ENCODE measurements around the gene FEV. TPM values are rescaled to one million over a fixed set of nuclear protein-coding genes. Genes with fewer than 3 reads are reported as not detected.

The FEV gene
- total and polyA plus RNA-seq, 4 donors, result 0.11 to 0.14 TPM; not detected in 2

GRCh38 chr2:219001577-219002394, 16.8 kb upstream of the FEV start:
- Histone ChIP-seq H3K27ac (ENCODE audit: low read depth, low read length) (no peak overlapping the region), H3K36me3 (ENCODE audit: control insufficient read depth, insufficient read depth, low read length) (no peaks in the 10 kb centered on the region), H3K9me3 (ENCODE audit: control insufficient read depth, insufficient read depth, low read length) (no peaks in the 10 kb centered on the region), H3K4me1 (ENCODE audit: control insufficient read depth, insufficient read depth, low read length) (peaks cover 17% of the 10 kb centered on the region), H3K27me3 (ENCODE audit: control insufficient read depth, insufficient read depth, low read length) (peaks cover 88% of the 10 kb centered on the region), H3K4me3 (ENCODE audit: low read depth, low read length) (no peak overlapping the region)
- WGBS (ENCODE audit: insufficient coverage), result 1% methylated on average over 61 of the region's 70 CpGs
- DNase-seq (ENCODE audit: low read depth in 4 of 6, low spot score in 6 of 6), result no peak

GRCh38 chr2:219001100-219001576, 16.2 kb upstream of the FEV start:
- H3K4me1 ChIP-seq (ENCODE audit: control insufficient read depth, insufficient read depth, low read length), result peaks cover 22% of the 10 kb centered on the region
- H3K27ac ChIP-seq (ENCODE audit: low read depth, low read length), result no peak overlapping the region
- H3K9me3 ChIP-seq (ENCODE audit: control insufficient read depth, insufficient read depth, low read length), result no peaks in the 10 kb centered on the region
- H3K4me3 ChIP-seq (ENCODE audit: low read depth, low read length), result no peak overlapping the region
- H3K36me3 ChIP-seq (ENCODE audit: control insufficient read depth, insufficient read depth, low read length), result no peaks in the 10 kb centered on the region
- H3K27me3 ChIP-seq (ENCODE audit: control insufficient read depth, insufficient read depth, low read length), result peaks cover 91% of the 10 kb centered on the region
- no peak for DNase-seq (ENCODE audit: low read depth in 4 of 6, low spot score in 6 of 6)
- WGBS (ENCODE audit: insufficient coverage), result 10% methylated on average over 26 of the region's 26 CpGs

GRCh38 chr2:219000569-219000960, 15.6 kb upstream of the FEV start:
- no peak for DNase-seq (ENCODE audit: low read depth in 4 of 6, low spot score in 6 of 6)
- 43% methylated on average over 2 of the region's 8 CpGs for WGBS (ENCODE audit: insufficient coverage)
- no peak overlapping the region for H3K27ac ChIP-seq (ENCODE audit: low read depth, low read length)
- H3K27me3 ChIP-seq (ENCODE audit: control insufficient read depth, insufficient read depth, low read length), result peaks cover 91% of the 10 kb centered on the region
- H3K9me3 ChIP-seq (ENCODE audit: control insufficient read depth, insufficient read depth, low read length), result no peaks in the 10 kb centered on the region
- no peaks in the 10 kb centered on the region for H3K36me3 ChIP-seq (ENCODE audit: control insufficient read depth, insufficient read depth, low read length)
- H3K4me3 ChIP-seq (ENCODE audit: low read depth, low read length), result no peak overlapping the region
- H3K4me1 ChIP-seq (ENCODE audit: control insufficient read depth, insufficient read depth, low read length), result peaks cover 27% of the 10 kb centered on the region

- Histone ChIP-seq H3K4me1 (ENCODE audit: control insufficient read depth, insufficient read depth, low read length) (peaks cover 28% of the 10 kb centered on the region), H3K4me3 (ENCODE audit: low read depth, low read length) (no peak overlapping the region), H3K27me3 (ENCODE audit: control insufficient read depth, insufficient read depth, low read length) (peaks cover 91% of the 10 kb centered on the region), H3K27ac (ENCODE audit: low read depth, low read length) (no peak overlapping the region), H3K9me3 (ENCODE audit: control insufficient read depth, insufficient read depth, low read length) (no peaks in the 10 kb centered on the region), H3K36me3 (ENCODE audit: control insufficient read depth, insufficient read depth, low read length) (no peaks in the 10 kb centered on the region)
- DNase-seq (ENCODE audit: low read depth in 4 of 6, low spot score in 6 of 6), result no peak
- 22% methylated on average over 6 of the region's 9 CpGs for WGBS (ENCODE audit: insufficient coverage)
Observed at GRCh38 chr2:218999881-219000568, 15.0 kb upstream of the FEV start.

GRCh38 chr2:218999021-218999880, 14.3 kb upstream of the FEV start:
- Histone ChIP-seq H3K27me3 (ENCODE audit: control insufficient read depth, insufficient read depth, low read length) (peaks cover 93% of the 10 kb centered on the region), H3K27ac (ENCODE audit: low read depth, low read length) (no peak overlapping the region), H3K4me1 (ENCODE audit: control insufficient read depth, insufficient read depth, low read length) (peaks cover 28% of the 10 kb centered on the region), H3K9me3 (ENCODE audit: control insufficient read depth, insufficient read depth, low read length) (no peaks in the 10 kb centered on the region), H3K36me3 (ENCODE audit: control insufficient read depth, insufficient read depth, low read length) (no peaks in the 10 kb centered on the region), H3K4me3 (ENCODE audit: low read depth, low read length) (no peak overlapping the region)
- WGBS (ENCODE audit: insufficient coverage), result 47% methylated on average over 4 of the region's 10 CpGs
- DNase-seq (ENCODE audit: low read depth in 4 of 6, low spot score in 6 of 6), result no peak

- Histone ChIP-seq H3K27me3 (ENCODE audit: control insufficient read depth, insufficient read depth, low read length) (peaks cover 93% of the 10 kb centered on the region), H3K9me3 (ENCODE audit: control insufficient read depth, insufficient read depth, low read length) (no peaks in the 10 kb centered on the region), H3K4me3 (ENCODE audit: low read depth, low read length) (no peak overlapping the region), H3K36me3 (ENCODE audit: control insufficient read depth, insufficient read depth, low read length) (no peaks in the 10 kb centered on the region), H3K4me1 (ENCODE audit: control insufficient read depth, insufficient read depth, low read length) (peaks cover 34% of the 10 kb centered on the region), H3K27ac (ENCODE audit: low read depth, low read length) (no peak overlapping the region)
- DNase-seq (ENCODE audit: low read depth in 4 of 6, low spot score in 6 of 6), result no peak
- WGBS (ENCODE audit: insufficient coverage), result 45% methylated on average over 3 of the region's 12 CpGs
Observed at GRCh38 chr2:218998414-218999002, 13.5 kb upstream of the FEV start.

GRCh38 chr2:218997731-218998130, 12.7 kb upstream of the FEV start:
- Histone ChIP-seq H3K4me1 (ENCODE audit: control insufficient read depth, insufficient read depth, low read length) (peaks cover 37% of the 10 kb centered on the region), H3K36me3 (ENCODE audit: control insufficient read depth, insufficient read depth, low read length) (no peaks in the 10 kb centered on the region), H3K27me3 (ENCODE audit: control insufficient read depth, insufficient read depth, low read length) (peaks cover 93% of the 10 kb centered on the region), H3K4me3 (ENCODE audit: low read depth, low read length) (no peak overlapping the region), H3K27ac (ENCODE audit: low read depth, low read length) (no peak overlapping the region), H3K9me3 (ENCODE audit: control insufficient read depth, insufficient read depth, low read length) (no peaks in the 10 kb centered on the region)
- DNase-seq (ENCODE audit: low read depth in 4 of 6, low spot score in 6 of 6), result no peak
- WGBS (ENCODE audit: insufficient coverage), result 31% methylated on average over 2 of the region's 2 CpGs

- no peak for DNase-seq (ENCODE audit: low read depth in 4 of 6, low spot score in 6 of 6)
- Histone ChIP-seq H3K27ac (ENCODE audit: low read depth, low read length) (no peak overlapping the region), H3K36me3 (ENCODE audit: control insufficient read depth, insufficient read depth, low read length) (no peaks in the 10 kb centered on the region), H3K4me1 (ENCODE audit: control insufficient read depth, insufficient read depth, low read length) (peaks cover 30% of the 10 kb centered on the region), H3K27me3 (ENCODE audit: control insufficient read depth, insufficient read depth, low read length) (peaks cover 93% of the 10 kb centered on the region), H3K4me3 (ENCODE audit: low read depth, low read length) (no peak overlapping the region), H3K9me3 (ENCODE audit: control insufficient read depth, insufficient read depth, low read length) (no peaks in the 10 kb centered on the region)
- 67% methylated on average over 1 of the region's 4 CpGs for WGBS (ENCODE audit: insufficient coverage)
Observed at GRCh38 chr2:218996937-218997336, 12.0 kb upstream of the FEV start.
